ENCODE results near the gene DCP2.

Gene DCP2

GRCh38 chr5:113031557-113031956, 55.0 kb downstream of the DCP2 start:
- no peak overlapping the region for H3K27ac ChIP-seq
- TF ChIP-seq, protein P1, sequence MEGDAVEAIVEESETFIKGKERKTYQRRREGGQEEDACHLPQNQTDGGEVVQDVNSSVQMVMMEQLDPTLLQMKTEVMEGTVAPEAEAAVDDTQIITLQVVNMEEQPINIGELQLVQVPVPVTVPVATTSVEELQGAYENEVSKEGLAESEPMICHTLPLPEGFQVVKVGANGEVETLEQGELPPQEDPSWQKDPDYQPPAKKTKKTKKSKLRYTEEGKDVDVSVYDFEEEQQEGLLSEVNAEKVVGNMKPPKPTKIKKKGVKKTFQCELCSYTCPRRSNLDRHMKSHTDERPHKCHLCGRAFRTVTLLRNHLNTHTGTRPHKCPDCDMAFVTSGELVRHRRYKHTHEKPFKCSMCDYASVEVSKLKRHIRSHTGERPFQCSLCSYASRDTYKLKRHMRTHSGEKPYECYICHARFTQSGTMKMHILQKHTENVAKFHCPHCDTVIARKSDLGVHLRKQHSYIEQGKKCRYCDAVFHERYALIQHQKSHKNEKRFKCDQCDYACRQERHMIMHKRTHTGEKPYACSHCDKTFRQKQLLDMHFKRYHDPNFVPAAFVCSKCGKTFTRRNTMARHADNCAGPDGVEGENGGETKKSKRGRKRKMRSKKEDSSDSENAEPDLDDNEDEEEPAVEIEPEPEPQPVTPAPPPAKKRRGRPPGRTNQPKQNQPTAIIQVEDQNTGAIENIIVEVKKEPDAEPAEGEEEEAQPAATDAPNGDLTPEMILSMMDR (conservative IDR thresholded peaks at IDR 0.05) = no peak

- TF ChIP-seq, protein P1 (conservative IDR thresholded peaks at IDR 0.05) = no peak; the same call in 1 of the 2 replicates
- no peak overlapping the region for H3K27ac ChIP-seq
Measured at GRCh38 chr5:113034182-113034773, 57.7 kb downstream of the DCP2 start.

GRCh38 chr5:113035096-113035495, 58.5 kb downstream of the DCP2 start:
- TF ChIP-seq, protein P1 (conservative IDR thresholded peaks at IDR 0.05) = no peak
- no peak overlapping the region for H3K27ac ChIP-seq

DNA sequence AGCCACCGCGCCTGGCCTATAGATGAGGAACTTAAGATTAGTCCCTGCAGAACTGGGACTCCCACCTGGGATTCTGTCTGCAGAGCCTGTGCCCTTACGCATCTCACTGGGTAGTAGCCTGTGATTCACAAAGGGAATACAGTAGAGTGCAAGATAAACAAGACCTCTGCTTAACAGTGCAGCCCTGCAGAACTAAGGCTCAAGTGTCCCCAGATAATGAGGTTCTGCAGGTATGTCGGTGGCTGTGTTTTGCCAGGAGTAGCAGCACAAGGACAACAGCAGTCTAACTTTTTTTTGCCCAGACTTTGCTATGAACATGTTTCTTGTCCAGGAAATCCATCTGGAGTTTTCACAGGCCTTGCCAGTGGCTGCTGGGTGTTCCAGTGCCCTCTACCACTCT, 59.7 kb downstream of the DCP2 start:
- H3K27ac ChIP-seq = no peak overlapping the region
- TF ChIP-seq, protein P1 (conservative IDR thresholded peaks at IDR 0.05) = no peak

GRCh38 chr5:113036826-113037225, 60.2 kb downstream of the DCP2 start:
- TF ChIP-seq, protein P1 (conservative IDR thresholded peaks at IDR 0.05) = no peak
- no peak overlapping the region for H3K27ac ChIP-seq

DNA sequence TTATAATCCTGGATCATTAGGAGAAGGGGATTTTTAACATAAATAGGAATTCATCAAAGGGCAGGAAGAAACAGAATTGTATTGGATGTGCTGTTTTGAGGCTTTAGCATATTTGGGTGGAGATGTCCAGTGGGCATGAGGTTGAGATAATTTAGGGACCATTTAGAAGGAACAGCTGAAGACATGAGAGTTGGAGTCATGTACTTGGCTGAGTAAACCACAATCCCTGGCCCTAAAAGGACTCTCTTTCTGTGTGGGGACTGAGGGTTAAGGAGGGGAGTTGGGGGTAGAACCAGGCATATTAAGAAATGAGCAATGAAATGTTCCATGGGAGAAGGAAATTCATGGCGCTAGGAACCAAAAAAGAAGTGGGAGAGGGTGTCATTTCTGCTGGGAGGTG, 61.5 kb downstream of the DCP2 start:
- H3K27ac ChIP-seq = no peak overlapping the region
- TF ChIP-seq, protein P1 (conservative IDR thresholded peaks at IDR 0.05) = no peak

DNA sequence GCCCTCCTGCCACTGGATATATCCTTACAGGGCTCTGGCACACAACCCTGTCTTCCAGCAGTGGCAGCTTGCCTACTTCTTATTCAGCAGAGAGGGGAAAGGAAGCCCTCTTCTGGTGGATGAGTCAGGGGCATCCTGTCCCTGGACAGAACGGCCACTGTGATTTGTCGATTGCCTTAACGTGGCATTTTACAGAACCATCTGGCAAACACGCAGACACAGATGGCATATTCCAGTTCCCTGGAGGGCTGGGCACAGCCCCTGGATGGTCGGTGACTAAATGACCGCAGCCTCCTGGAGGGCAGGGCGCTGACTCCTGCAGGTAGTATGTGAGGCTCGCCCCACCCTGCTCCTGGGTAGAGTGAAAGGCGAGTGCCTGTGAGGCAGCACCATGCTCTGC, 62.1 kb downstream of the DCP2 start:
- TF ChIP-seq, protein P1 (conservative IDR thresholded peaks at IDR 0.05) = no peak
- no peak overlapping the region for H3K27ac ChIP-seq
